PC-3 (cell line): ENCODE measurements around the gene MTCH1. TPM values are rescaled to one million over a fixed set of nuclear protein-coding genes. Genes with fewer than 3 reads are reported as not detected.

Source experiments
- ATAC-seq: fragments of 200-7000 bp; cut with Tn5 transposase; 2 replicates; pipeline ENCODE4 v1.9.1; 2020; ENCODE audit warnings: mild to moderate bottlenecking, moderate library complexity
- BruUV-seq: library from RNA; stranded (reverse); fragments of 400-500 nt; replicated peaks from 2 replicates; lab custom pipeline; 2021; lab: Mats Ljungman, UMichigan
- CTCF ChIA-PET: fragments of 300-600 bp; sonication (Branson Sonifier 250); formaldehyde crosslinking; loops from one replicate; lab custom pipeline; 2022; ENCODE audit warnings: antibody characterized with exemption; lab: Charles Lee
- POLR2A ChIA-PET: fragments of 300-600 bp; sonication (Branson Sonifier 250); formaldehyde crosslinking; loops from one replicate; lab custom pipeline; 2022; ENCODE audit warnings: antibody characterized with exemption; ENCODE audit not compliant: unreplicated experiment; lab: Charles Lee
- DNase-seq: peaks from one replicate; pipeline ENCODE4 v3.0.0-alpha.2; 2015
- H2AFZ ChIP-seq: fragments of 300-600 bp; sonication (generic); 2 replicates; pipeline ENCODE4 v1.6.0; 2016; ENCODE audit warnings: antibody characterized with exemption, low read length
- H3F3A ChIP-seq: fragments of 300-600 bp; sonication (generic); one replicate; pipeline ENCODE4 v1.6.0; 2017; ENCODE audit warnings: antibody characterized with exemption, low read length, control low read depth, mild to moderate bottlenecking; ENCODE audit not compliant: unreplicated experiment
- H3K27ac ChIP-seq: fragments of 300-600 bp; sonication (generic); 2 replicates; pipeline ENCODE4 v1.5.1; 2016; ENCODE audit warnings: mild to moderate bottlenecking, low read length
- H3K27me3 ChIP-seq: fragments of 300-600 bp; sonication (generic); 2 replicates; pipeline ENCODE4 v1.6.1; 2016; ENCODE audit warnings: low read length, mixed read lengths
- H3K36me3 ChIP-seq: fragments of 300-600 bp; sonication (generic); 2 replicates; pipeline ENCODE4 v1.6.1; 2016; ENCODE audit warnings: low read depth, mixed run types, low read length, mixed read lengths
- H3K4me1 ChIP-seq: fragments of 300-600 bp; sonication (generic); 2 replicates; pipeline ENCODE4 v1.5.1; 2016; ENCODE audit warnings: low read length; ENCODE audit not compliant: insufficient read depth
- H3K4me2 ChIP-seq: fragments of 300-600 bp; sonication (generic); 2 replicates; pipeline ENCODE4 v1.6.0; 2016; ENCODE audit warnings: low read length
- H3K4me3 ChIP-seq: fragments of 300-600 bp; sonication (generic); 2 replicates; pipeline ENCODE4 v1.5.1; 2016; ENCODE audit warnings: mild to moderate bottlenecking, low read length, mixed read lengths
- H3K79me2 ChIP-seq: fragments of 300-600 bp; sonication (generic); 2 replicates; pipeline ENCODE4 v1.6.1; 2017; ENCODE audit warnings: low read length, mixed read lengths
- H3K9ac ChIP-seq: fragments of 300-600 bp; sonication (generic); 2 replicates; pipeline ENCODE4 v1.6.0; 2016; ENCODE audit warnings: mild to moderate bottlenecking, low read length
- H3K9me2 ChIP-seq: fragments of 300-600 bp; sonication (generic); replicated peaks from 2 replicates; pipeline ENCODE4 v1.6.1; 2016; ENCODE audit warnings: mixed run types, low read length, mixed read lengths
- H3K9me3 ChIP-seq: fragments of 300-600 bp; sonication (generic); 2 replicates; pipeline ENCODE4 v1.6.1; 2016; ENCODE audit warnings: low read length, mixed read lengths
- H4K20me1 ChIP-seq: fragments of 300-600 bp; sonication (generic); 2 replicates; pipeline ENCODE4 v1.6.1; 2016; ENCODE audit warnings: low read length, mixed read lengths
- EZH2 ChIP-seq: fragments of 300-600 bp; sonication (generic); IDR thresholded peaks from one replicate; pipeline ENCODE4 v1.6.1; 2017; ENCODE audit warnings: antibody characterized with exemption, mild to moderate bottlenecking, low read length; ENCODE audit not compliant: unreplicated experiment
- EZH2phosphoT487 ChIP-seq: fragments of 300-600 bp; sonication (generic); IDR thresholded peaks from 2 replicates; pipeline ENCODE4 v1.6.1; 2018; ENCODE audit warnings: mild to moderate bottlenecking, antibody characterized with exemption, low read length, borderline replicate concordance
- intact Hi-C: fragments of 100-400 bp; cut with micrococcal nuclease; formaldehyde crosslinking; loops from 2 replicates; pipeline ENCODE4 v1.9.0; 2023
- total RNA-seq: library from RNA; depleted of rRNA; stranded (reverse); fragments of >200 nt; gene quantifications from 2 replicates; pipeline ENCODE4 v1.2.3, GENCODE V29; 2014; rRNA removed
- TF ChIP-seq, protein P1 (sequence below): fragments of 300-600 bp; sonication (generic); conservative IDR thresholded peaks from 2 replicates; pipeline ENCODE4 v1.5.1; 2017; ENCODE audit warnings: antibody characterized with exemption, low read depth, mild to moderate bottlenecking, low read length

The MTCH1 gene
- total RNA-seq, 1 experiment from 2014 or later, result 253 TPM

DNA sequence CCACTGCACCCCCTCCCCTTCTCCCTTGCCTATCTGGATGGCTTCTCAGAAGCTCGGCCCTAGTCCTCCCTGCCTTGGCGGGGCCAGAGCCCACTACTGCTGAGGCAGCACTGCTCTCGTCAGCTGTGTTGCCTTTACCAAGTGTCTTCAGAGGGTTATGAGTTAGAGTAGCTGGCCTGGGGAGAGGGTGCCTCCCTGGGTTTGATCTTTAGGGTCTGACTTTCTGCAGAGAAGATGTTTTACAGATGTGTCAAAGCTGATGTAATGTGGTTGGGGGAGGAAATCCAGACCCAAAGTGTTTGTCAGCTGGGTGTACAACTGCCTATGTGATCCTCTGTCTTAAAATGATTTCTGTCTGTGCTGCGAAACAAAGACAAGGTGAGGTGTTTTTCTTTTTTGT is 61.9 kb downstream of the MTCH1 start:
- Histone ChIP-seq H3K36me3 (no peaks in the 10 kb centered on the region; the same call in 1 of the 2 replicates), H3K4me2 (no peak overlapping the region), H3K27me3 (no peaks in the 10 kb centered on the region), H3K9me2 (no peaks in the 10 kb centered on the region), H3K9me3 (no peaks in the 10 kb centered on the region), H3K27ac (no peak overlapping the region), H3F3A (no peaks in the 10 kb centered on the region), H3K4me1 (peaks cover 16% of the 10 kb centered on the region), H3K79me2 (no peaks in the 10 kb centered on the region), H3K9ac (no peak overlapping the region), H3K4me3 (no peak overlapping the region), H2AFZ (no peak overlapping the region), H4K20me1 (no peaks in the 10 kb centered on the region)
- POLR2A ChIA-PET, result no interaction called here
- no TSS peak for BruUV-seq
- CTCF ChIA-PET, result no interaction called here
- no peak for ATAC-seq
- DNase-seq, result no peak
- TF ChIP-seq, protein P1, sequence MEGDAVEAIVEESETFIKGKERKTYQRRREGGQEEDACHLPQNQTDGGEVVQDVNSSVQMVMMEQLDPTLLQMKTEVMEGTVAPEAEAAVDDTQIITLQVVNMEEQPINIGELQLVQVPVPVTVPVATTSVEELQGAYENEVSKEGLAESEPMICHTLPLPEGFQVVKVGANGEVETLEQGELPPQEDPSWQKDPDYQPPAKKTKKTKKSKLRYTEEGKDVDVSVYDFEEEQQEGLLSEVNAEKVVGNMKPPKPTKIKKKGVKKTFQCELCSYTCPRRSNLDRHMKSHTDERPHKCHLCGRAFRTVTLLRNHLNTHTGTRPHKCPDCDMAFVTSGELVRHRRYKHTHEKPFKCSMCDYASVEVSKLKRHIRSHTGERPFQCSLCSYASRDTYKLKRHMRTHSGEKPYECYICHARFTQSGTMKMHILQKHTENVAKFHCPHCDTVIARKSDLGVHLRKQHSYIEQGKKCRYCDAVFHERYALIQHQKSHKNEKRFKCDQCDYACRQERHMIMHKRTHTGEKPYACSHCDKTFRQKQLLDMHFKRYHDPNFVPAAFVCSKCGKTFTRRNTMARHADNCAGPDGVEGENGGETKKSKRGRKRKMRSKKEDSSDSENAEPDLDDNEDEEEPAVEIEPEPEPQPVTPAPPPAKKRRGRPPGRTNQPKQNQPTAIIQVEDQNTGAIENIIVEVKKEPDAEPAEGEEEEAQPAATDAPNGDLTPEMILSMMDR, result no peak
- TF ChIP-seq EZH2phosphoT487 (no peak), EZH2 (no peak)
- intact Hi-C loops, result no loop called here

DNA sequence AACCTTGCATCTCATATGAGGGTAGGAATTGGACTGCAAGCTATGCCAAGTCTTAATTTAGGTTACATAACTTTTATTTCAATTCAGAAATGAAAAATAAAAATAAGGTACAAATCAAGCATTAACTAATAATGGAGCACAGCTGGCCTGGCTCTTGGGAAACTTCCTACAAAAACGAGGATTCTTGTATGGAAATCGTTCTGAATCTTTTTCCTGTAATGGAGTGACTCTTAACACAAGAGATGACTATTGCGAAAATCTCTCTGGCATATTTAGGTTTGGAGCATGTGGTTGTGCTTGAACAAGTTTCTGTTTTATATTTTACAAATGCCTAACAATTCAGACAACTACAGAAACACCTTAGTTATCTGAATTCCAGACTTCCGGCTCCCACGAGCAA is 65.5 kb downstream of the MTCH1 start:
- Histone ChIP-seq H3K36me3 (peaks cover 5% of the 10 kb centered on the region), H3K27ac (no peak overlapping the region)

GRCh38 chr6:36920049-36920448 is 65.9 kb downstream of the MTCH1 start:
- Histone ChIP-seq H4K20me1 (no peaks in the 10 kb centered on the region), H3K27ac (no peak overlapping the region), H3K36me3 (peaks cover 5% of the 10 kb centered on the region), H3K9me3 (no peaks in the 10 kb centered on the region), H3F3A (no peaks in the 10 kb centered on the region), H3K79me2 (no peaks in the 10 kb centered on the region), H3K4me2 (peak overlapping the region; percentile 8; the same call in 1 of the 2 replicates), H3K9me2 (no peaks in the 10 kb centered on the region), H3K9ac (no peak overlapping the region), H3K27me3 (no peaks in the 10 kb centered on the region), H3K4me3 (no peak overlapping the region), H2AFZ (no peak overlapping the region), H3K4me1 (peaks cover 29% of the 10 kb centered on the region)
- TF ChIP-seq, protein P1, result no peak
- no peak for TF ChIP-seq EZH2phosphoT487
- TF ChIP-seq EZH2, result no peak
- intact Hi-C loops, result no loop called here
- DNase-seq, result peak; percentile 68
- no TSS peak for BruUV-seq
- ChIA-PET POLR2A (no interaction called here), CTCF (no interaction called here)
- peak; percentile 81 for ATAC-seq

More for the DNA sequence above, 65.5 kb downstream of the MTCH1 start:
- H3K27me3 ChIP-seq, result no peaks in the 10 kb centered on the region
- H3K79me2 ChIP-seq, result no peaks in the 10 kb centered on the region
- H3F3A ChIP-seq, result no peaks in the 10 kb centered on the region
- H4K20me1 ChIP-seq, result no peaks in the 10 kb centered on the region
- no peak for ATAC-seq
- TF ChIP-seq, protein P1, result no peak
- TF ChIP-seq EZH2phosphoT487, result no peak
- no peak for TF ChIP-seq EZH2
- DNase-seq, result no peak
- no peaks in the 10 kb centered on the region for H3K9me3 ChIP-seq
- POLR2A ChIA-PET, result no interaction called here
- no peak overlapping the region for H3K4me3 ChIP-seq
- H3K4me1 ChIP-seq, result peaks cover 27% of the 10 kb centered on the region
- CTCF ChIA-PET, result no interaction called here
- no peak overlapping the region for H2AFZ ChIP-seq
- H3K9ac ChIP-seq, result no peak overlapping the region
- peak overlapping the region; percentile 8; the same call in 1 of the 2 replicates for H3K4me2 ChIP-seq
- no TSS peak for BruUV-seq
- no peaks in the 10 kb centered on the region for H3K9me2 ChIP-seq
- intact Hi-C loops, result no loop called here

Other genes starting within 250 kb of the MTCH1 start
- 0.29 TPM in 1 of 2 replicates, not detected in the other for gene CPNE5, start 146.8 kb downstream of the MTCH1 start, total RNA-seq
- 37.3 and 39.9 TPM in 2 replicates for gene PPIL1, start 111.4 kb downstream of the MTCH1 start, total RNA-seq
- gene C6orf89, start 100.2 kb downstream of the MTCH1 start, total RNA-seq, result 23.2 and 27.8 TPM in 2 replicates
- 0.07 TPM in 1 of 2 replicates, not detected in the other for gene PI16, start 31.5 kb downstream of the MTCH1 start, total RNA-seq
- 0.35 and 0.44 TPM in 2 replicates for gene FGD2, start 19.5 kb upstream of the MTCH1 start, total RNA-seq
- gene PIM1, start 184.0 kb upstream of the MTCH1 start, total RNA-seq, result 74.1 and 93.3 TPM in 2 replicates